MM.1S (cell line): ENCODE results near the gene DSE.

Experiments
- CTCF ChIP-seq: fragments of 300-600 bp; sonication (generic); IDR thresholded peaks from 2 replicates; pipeline ENCODE4 v1.5.1; 2016; ENCODE audit warnings: antibody characterized with exemption, low read length, mixed read lengths
- EZH2 ChIP-seq: fragments of 300-600 bp; sonication (generic); optimal IDR thresholded peaks from 2 replicates; pipeline ENCODE3; 2017; ENCODE audit warnings: low read depth, mild to moderate bottlenecking, antibody characterized with exemption, low read length, mixed read lengths
- EZH2phosphoT487 ChIP-seq: fragments of 300-600 bp; sonication (generic); IDR thresholded peaks from 2 replicates; pipeline ENCODE4 v1.6.1; 2018; ENCODE audit warnings: antibody characterized with exemption, low read length

- TF ChIP-seq CTCF (no peak), EZH2 (no peak), EZH2phosphoT487 (no peak)
Observed at GRCh38 chr6:116365743-116366142, 5.0 kb upstream of the DSE start.
